Right atrium auricular region (tissue), 2 donors: ENCODE data around the gene SOX3. TPM values are rescaled to one million over a fixed set of nuclear protein-coding genes. Genes with fewer than 3 reads are reported as not detected.
A peak's percentile ranks its signal among the peaks of the same experiment; 100 is the strongest.

ENCODE experiments used
- DNase-seq: peaks from one replicate; pipeline ENCODE4 v3.0.0-alpha.2; 2019; ENCODE audit warnings: low spot score
- H3K27ac ChIP-seq, 2 donors: fragments of 200-600 bp; sonication (generic); 1 replicate in 1 of 2; 2 replicates in 1 of 2; pipeline ENCODE4 v1.5.1; 2016 to 2019
- H3K27me3 ChIP-seq, 2 donors: fragments of 200-600 bp; sonication (generic); one replicate each; pipeline versions ENCODE4 v1.5.1 to v1.6.0; 2017 to 2019
- H3K36me3 ChIP-seq: fragments of 200-600 bp; sonication (generic); one replicate; pipeline ENCODE4 v1.5.1; 2016
- H3K4me1 ChIP-seq, 2 donors: fragments of 200-600 bp; sonication (generic); one replicate each; pipeline versions ENCODE4 v1.5.1 to v1.6.0; 2017 to 2019
- H3K4me3 ChIP-seq, 2 donors: fragments of 200-600 bp; sonication (generic); 1 replicate in 1 of 2; 2 replicates in 1 of 2; pipeline ENCODE4 v1.5.1; 2017 to 2019; ENCODE audit warnings: mild to moderate bottlenecking in 1 of 2, moderate library complexity in 1 of 2
- H3K9me3 ChIP-seq, 2 donors: fragments of 200-600 bp; sonication (generic); one replicate each; pipeline ENCODE4 v1.5.1; 2019
- CTCF ChIP-seq, 2 donors: fragments of 200-600 bp; sonication (generic); IDR thresholded peaks; one replicate each; pipeline ENCODE4 v1.5.1; 2019; ENCODE audit warnings: antibody characterized with exemption in 2 of 2
- total RNA-seq, 2 donors: library from RNA; depleted of rRNA; stranded (reverse); fragments of >200 nt; gene quantifications; one replicate each; pipeline ENCODE4 v1.1.0, GENCODE V29; 2016

The SOX3 gene
- total RNA-seq, 2 donors from 2014 or later: not detected

DNA sequence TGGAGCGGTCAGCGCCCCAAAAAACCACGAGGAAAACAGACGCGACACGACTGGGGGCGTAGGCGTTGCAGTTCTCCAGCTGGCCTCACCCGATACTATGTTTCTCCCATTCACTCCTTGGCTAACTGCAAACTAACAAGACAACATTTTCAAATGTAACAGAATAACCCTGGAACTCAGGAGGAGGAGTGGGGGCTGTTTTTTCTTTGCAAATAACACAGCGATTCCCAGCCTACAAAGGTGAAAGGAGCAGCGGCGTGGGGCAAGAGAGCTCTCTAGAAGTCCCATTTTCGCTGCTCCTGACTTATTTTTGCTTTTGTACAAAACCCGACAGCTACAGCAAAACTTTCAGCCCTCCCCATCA lies 1.6 kb downstream of the SOX3 start:
- peaks cover 0 to 28% of the 10 kb centered on the region in 2 donors for H3K4me1 ChIP-seq
- no peak for TF ChIP-seq CTCF (IDR thresholded peaks at IDR 0.05)
- H3K9me3 ChIP-seq: no peaks in the 10 kb centered on the region
- no peaks in the 10 kb centered on the region for H3K36me3 ChIP-seq
- H3K4me3 ChIP-seq: peak overlapping the region in 1 of 2 donors; percentile 35
- no peak overlapping the region for H3K27ac ChIP-seq
- no peak for DNase-seq
- peaks cover 10 to 16% of the 10 kb centered on the region in 2 donors for H3K27me3 ChIP-seq

DNA sequence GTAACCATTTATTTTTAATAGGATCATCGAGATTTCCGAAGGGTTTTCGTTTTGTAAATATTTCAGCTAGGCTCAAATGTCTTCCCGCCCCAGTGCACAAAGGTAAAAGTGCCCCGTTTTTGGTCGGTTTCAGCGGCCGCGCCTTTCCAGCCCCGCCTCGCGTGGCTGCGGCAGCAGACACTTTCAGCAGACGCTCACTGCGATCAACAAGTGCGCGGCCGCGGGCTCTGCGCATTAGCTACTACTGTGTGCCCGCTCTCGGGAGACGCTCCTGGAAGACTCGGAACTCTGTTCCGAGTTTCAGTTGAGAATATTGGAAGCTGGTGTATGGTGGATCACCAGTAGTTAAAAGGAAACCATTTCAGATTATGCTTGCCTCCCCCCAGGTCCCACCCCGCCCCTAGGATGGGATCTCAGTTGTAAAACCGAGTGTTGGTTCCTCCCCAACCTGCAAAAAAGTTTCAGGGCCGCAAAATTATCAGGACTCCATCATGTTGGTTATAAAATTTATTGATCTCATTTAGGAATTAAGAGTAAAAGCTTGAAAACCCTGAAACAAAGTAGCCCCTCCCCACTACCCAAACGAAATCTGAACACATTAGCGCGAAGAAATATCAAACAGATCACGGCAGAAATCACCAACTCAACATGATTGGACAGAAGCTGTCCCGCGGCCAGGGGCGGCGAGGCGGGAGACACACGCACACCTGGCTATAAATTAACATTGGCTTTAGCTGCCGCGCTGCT lies 2.2 kb downstream of the SOX3 start:
- Histone ChIP-seq H3K27ac (no peak overlapping the region), H3K36me3 (no peaks in the 10 kb centered on the region), H3K27me3 (peaks cover 8 to 13% of the 10 kb centered on the region in 2 donors), H3K9me3 (no peaks in the 10 kb centered on the region), H3K4me1 (peaks cover 0 to 24% of the 10 kb centered on the region in 2 donors), H3K4me3 (peak overlapping the region in 1 of 2 donors; percentile 35)
- DNase-seq: no peak
- no peak for TF ChIP-seq CTCF (IDR thresholded peaks at IDR 0.05)

DNA sequence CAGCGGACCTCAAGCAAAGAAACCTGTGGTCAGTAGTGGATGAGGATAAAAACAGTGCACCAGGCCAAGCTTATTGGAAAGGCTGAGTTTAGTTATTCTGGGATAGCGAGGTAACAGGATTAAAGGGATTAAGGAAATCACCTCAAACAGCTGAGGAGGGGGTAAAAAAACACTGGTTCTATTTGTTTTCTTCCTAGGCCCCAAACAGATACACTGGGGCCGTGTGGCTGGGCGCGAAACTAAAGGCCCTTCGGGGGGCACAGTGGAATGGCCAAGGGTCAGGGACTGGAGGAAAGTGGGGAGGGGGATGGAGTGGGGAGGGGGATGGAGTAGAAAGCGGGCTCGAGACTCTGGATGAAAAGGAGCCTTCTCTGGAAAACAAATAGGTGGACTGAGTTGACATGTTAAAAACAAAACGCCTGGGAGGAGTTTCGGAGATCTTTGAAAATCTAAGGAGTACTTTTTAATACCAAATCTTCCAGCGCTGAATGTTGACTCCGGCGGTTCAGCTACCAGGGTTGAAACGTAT lies 2.9 kb downstream of the SOX3 start:
- no peaks in the 10 kb centered on the region for H3K9me3 ChIP-seq
- no peak for DNase-seq
- H3K4me1 ChIP-seq: peaks cover 0 to 22% of the 10 kb centered on the region in 2 donors
- H3K4me3 ChIP-seq: no peak overlapping the region
- no peak for TF ChIP-seq CTCF (IDR thresholded peaks at IDR 0.05)
- H3K36me3 ChIP-seq: no peaks in the 10 kb centered on the region
- peaks cover 7 to 14% of the 10 kb centered on the region in 2 donors for H3K27me3 ChIP-seq
- no peak overlapping the region for H3K27ac ChIP-seq

DNA sequence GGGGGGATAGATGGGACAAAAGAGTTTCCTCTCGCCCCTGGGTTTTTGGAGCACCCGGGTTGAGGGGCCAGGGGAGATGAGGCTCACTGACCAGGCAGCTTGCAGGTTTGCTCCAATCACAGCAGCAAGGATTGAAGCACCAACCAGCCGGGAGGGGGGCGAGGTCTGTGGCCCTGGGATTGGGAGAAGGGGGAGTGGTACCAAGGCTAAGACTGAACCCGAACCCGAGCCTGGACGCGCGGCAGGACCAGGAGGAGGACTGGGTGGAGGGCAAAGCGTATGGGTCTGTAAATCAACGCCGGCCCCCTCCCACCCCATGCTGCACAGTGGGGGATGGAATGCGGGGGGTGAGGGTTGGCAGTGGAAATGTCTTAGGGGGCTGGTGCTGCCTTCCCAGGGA lies 3.5 kb downstream of the SOX3 start:
- peaks cover 6 to 14% of the 10 kb centered on the region in 2 donors for H3K27me3 ChIP-seq
- no peaks in the 10 kb centered on the region for H3K9me3 ChIP-seq
- H3K4me1 ChIP-seq: peaks cover 0 to 19% of the 10 kb centered on the region in 2 donors
- no peak overlapping the region for H3K27ac ChIP-seq
- DNase-seq: no peak
- no peak for TF ChIP-seq CTCF (IDR thresholded peaks at IDR 0.05)
- no peaks in the 10 kb centered on the region for H3K36me3 ChIP-seq
- H3K4me3 ChIP-seq: no peak overlapping the region

- Histone ChIP-seq H3K27me3 (peaks cover 0 to 14% of the 10 kb centered on the region in 2 donors), H3K9me3 (no peaks in the 10 kb centered on the region)
- no peak for TF ChIP-seq CTCF (IDR thresholded peaks at IDR 0.05)
Observed at GRCh38 chrX:140500441-140500840, 4.4 kb downstream of the SOX3 start.

More at GRCh38 chrX:140500441-140500840, 4.4 kb downstream of the SOX3 start:
- Histone ChIP-seq H3K4me1 (peaks cover 0 to 10% of the 10 kb centered on the region in 2 donors), H3K36me3 (no peaks in the 10 kb centered on the region), H3K4me3 (no peak overlapping the region), H3K27ac (no peak overlapping the region)
- no peak for DNase-seq
